Hepatic stellate cell (primary cell): Measurements from ENCODE around the gene DAO.
"Not testable (repeated sequence)": the region's sequence is repeated elsewhere in the genome, so short reads cannot be mapped to it uniquely, and the experiment has no call there.

Experiments
- DNase-seq: peaks from one replicate; pipeline ENCODE4 v3.0.0; 2011; ENCODE audit warnings: low spot score

DAO gene

DNA sequence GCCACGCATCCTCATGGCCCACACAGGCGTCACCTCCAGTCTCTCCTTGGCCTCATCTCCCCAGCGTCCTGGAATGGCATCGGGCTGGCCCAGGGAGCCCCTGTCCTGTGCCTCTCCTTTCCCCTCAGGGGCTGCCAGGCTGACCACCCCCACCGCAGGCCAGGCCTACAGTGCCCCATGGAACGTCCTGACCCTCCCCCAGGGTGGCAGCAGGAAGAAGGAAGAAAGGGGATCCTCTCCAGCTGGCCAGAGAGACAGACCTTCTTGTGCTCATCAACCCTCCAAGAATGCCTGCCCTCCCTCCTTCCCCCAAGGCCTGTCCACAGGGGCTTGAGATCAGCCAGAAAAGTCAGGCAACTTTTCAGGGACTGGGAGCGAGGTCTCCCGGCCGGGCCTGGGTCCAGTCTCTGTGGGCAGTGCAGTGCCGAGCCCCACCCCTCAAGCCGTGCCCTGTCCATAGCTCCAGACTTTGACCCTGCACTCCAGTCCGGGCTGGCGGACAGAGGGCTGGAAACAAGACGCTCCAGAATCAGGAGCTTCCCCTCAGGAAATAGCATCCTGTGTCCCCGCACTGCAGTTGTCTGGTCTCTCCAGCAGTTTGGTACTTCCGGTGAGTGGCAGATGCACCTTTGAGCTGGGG, at the start of gene DAO:
TSS of gene DAO (plus strand) at position 478 of the 640 bp plus-strand sequence. CDS start 4,915 bp downstream, outside the sequence.
- no peak for DNase-seq

DNA sequence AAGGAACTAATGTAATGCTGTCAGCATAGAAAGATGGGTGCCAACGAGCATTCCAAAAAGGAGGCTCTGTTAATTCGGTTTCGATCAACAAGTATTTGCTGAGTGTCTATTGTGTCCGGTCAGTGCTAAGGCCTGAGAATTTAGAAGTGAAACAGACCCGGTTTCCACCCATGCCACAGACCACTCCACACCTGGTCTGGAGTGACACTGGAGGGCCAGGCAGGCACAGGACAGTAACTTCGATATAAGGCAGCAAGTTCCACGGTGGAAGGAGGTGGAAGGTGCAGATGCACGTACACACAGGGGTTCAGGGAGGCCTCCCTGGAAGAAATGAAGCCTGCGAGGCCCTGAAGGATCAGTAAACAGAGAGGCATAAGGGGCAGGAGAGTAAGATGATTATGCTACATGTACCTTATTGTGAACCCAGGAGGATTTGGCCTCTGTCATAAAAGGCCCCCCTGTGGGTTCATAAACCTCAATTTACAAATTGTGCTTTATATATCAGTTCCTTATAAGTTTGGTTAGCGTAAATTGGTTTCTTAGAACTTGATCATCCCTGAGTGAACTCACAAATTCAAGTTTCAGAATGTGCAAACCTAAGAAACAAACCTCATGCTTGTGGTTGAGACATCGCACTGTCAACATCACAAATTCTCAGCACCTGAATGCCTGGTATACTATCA, 48.4 kb upstream of the DAO start:
- no peak for DNase-seq

DNA sequence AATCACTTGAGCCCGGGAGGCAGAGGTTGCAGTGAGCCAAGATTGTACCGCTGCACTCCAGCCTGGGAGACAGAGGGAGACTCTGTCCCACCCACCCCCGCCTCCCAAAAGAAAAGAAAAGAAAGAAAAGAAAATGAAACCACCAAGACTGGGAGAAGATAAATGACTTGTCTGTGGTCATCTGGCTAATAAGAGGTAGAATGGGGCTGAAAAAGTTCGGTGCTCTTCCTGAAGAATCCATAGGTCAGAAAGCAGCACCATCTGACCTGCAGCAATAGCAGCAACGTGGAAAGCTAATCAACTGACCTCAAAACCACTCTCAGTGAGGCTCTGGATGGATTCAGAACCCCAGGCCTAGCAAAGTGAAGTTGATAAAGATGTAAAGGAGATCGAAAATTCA, 47.7 kb upstream of the DAO start:
- no peak for DNase-seq

DNA sequence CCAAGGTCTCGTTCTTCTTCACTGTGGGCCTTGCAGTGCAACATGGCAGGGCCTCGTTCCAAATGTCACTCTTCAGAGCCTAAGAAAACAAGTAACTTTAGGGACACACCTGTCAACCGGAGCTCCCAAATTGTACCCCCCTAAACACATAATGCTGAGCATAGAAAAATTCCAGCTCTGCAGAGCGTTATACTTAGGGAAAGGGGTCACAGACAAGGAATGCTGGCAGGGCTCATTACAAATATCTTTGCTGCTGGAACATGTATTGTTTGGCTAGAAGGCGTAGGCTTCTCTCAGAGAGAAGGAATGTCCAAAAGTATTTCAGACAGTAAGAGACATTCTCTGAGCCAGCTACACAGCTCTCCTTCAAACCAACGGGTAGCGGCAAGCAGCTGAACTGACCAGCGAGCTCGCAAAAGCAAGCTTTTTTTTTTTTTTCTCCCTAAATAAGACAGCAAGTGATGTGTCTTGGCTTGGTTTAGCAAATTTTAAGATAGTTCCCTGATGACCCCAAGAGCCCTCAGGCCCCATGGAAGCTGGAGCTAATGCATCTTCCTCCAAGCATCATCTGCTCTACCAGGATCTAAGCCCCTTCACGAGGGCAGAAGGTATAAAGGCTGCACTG, 47.0 kb upstream of the DAO start:
- DNase-seq = no peak

DNA sequence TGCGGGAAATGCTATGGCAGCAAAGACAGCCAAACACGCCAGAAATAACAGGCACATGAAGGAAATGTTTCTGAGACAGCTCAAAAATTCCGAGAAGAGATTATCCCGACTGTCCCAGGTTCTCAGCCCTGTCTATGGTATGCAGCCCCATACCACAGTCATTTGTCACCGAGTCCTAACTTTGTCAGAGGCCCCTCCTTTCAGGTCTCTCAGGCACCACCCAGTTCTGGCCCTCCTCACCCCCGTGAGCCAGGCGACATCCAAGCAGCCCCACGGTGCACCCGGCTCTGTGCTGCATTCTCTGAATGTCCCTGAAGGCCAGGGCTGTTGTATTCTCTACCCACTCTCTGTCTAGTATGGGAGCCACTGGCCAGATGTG, 46.5 kb upstream of the DAO start:
- peak; percentile 73 for DNase-seq

DNA sequence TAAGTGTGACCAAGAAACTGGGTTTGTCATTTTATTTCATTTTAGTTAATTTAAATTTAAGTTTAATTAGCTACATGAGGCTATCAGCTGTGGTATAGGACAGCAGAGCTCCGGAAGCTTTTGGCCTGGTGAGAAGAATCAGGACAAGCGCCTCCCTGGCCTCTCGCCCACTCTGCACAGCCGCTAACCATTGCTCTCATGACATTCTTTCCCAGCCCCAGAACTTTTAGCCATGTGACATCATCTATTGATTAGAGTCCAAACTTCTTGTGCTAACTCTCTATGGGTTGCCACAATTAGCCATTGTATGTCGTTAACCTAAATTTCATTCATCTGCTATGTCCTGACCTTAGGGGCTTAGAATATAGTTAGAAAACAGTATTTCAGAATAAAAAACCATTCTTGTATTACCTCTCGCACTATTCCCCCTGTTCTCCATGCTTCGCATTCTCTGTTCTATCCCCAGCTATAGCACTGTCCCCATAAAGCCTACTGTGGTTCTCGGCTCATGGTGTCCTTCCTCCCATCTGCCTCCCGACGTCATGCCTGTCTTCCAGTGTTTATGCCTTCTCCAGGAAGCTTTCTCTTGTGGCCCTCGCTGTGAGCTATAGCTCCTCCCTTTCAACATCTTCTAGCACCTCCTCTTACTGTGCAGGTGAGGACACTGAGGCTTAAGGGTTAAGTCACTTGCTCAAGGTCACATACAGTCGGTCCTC, 46.0 kb upstream of the DAO start:
- no peak for DNase-seq

DNA sequence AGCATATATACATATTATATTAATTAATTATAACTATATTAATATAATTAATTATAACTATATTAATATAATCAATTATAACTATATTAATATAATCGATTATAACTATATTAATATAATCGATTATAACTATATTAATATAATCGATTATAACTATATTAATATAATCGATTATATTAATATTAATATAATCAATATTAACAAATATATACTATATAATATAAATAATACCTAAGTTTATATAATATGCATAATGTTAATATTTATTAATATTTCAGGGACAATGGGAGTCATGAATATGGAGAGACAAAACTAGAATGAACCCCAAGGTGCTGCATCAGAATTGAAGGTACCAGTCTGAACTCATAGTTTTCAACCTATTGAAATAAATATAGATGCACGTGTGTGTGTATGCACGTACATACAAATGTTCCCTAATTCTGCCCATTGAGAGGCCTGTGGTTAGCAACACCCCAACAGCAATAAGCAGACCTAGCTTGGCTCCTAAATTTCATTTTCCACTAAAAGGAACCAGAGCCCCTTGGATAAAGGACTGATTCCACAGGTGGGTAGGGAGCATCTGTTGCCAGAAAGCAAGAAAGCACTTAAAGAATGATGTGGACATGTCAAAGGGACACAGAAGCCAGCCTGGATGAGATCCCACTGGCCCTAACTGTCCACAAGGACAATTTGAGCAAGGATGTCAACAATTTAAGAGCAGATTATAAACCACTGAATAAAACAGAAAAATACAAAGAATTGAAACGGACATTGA, 43.8 kb upstream of the DAO start:
- DNase-seq = no peak

DNA sequence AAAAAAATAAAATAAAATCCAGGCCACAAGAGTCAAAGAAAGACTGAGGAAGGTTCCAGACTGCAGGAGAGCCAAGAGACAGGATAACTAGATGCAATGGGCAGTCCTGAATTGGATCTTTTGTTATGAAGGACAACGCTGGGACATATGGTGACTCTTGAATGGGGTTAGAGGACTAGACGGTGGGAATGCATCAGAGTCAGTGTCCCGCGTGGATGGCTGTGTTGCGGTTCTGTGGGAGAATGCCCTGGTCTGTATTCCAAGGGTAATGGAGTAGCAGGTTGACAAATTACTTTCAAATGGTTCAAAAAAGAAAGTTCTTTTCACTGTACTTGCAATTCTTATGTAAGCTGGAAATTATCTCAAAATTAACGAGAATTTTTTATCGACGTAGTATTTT, 42.7 kb upstream of the DAO start:
- no peak for DNase-seq

DNA sequence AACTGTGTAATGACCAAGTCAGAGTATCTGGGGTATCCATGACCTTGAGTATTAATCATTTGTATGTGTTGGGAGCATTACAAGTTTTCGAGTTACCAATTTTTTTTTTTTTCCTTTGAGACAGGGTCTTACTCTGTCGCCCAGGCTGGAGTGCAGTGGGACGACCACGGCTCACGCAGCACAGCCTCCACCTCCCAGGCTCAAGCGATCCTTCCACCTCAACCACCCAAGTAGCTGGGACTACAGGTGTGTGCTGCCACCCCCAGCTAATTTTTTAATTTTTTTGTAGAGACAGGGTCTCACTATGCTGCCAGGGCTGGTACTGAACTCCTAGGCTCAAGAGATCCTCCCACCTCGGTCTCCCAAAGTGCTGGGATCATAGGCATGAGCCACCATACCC, 42.2 kb upstream of the DAO start:
- DNase-seq = no peak

DNA sequence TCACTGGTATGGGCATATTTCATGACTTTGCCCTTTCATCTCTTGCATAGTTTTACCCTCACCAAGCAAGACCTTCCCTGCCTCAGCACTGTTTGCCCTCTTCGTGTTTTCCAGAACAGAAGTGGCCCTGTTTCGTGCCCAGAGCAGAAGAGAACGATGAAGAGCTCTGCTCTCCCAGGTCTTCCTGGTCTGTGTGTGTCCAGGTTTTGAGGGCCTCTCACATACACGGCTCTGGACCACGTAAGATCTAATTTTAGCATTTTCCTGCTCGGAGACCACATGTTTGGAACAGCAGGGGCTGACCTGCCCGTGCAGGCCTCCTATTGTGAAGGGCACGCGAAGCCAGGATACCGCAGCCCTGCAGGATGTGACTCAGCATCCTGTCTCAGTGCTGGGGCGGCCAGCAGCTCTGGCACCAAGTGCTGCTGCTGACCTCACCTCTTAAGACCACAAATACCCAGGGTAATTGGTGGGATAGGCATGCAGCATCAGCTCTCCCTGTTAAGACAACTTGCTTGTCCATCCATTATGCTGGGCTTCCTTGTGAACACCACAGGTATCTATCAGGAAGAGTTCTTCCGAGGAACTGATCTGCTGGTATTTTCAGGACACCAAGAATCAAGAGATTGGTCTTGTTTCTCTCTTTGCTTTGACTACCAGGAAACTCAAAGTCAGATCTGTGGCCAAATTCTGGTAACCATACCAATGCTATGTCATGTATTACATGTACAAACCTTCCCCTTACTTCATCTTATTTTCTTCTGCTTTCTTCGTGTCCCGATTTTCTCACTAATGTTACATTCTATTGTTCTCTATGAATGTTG, 41.5 kb upstream of the DAO start:
- peak; percentile 87 for DNase-seq

DNA sequence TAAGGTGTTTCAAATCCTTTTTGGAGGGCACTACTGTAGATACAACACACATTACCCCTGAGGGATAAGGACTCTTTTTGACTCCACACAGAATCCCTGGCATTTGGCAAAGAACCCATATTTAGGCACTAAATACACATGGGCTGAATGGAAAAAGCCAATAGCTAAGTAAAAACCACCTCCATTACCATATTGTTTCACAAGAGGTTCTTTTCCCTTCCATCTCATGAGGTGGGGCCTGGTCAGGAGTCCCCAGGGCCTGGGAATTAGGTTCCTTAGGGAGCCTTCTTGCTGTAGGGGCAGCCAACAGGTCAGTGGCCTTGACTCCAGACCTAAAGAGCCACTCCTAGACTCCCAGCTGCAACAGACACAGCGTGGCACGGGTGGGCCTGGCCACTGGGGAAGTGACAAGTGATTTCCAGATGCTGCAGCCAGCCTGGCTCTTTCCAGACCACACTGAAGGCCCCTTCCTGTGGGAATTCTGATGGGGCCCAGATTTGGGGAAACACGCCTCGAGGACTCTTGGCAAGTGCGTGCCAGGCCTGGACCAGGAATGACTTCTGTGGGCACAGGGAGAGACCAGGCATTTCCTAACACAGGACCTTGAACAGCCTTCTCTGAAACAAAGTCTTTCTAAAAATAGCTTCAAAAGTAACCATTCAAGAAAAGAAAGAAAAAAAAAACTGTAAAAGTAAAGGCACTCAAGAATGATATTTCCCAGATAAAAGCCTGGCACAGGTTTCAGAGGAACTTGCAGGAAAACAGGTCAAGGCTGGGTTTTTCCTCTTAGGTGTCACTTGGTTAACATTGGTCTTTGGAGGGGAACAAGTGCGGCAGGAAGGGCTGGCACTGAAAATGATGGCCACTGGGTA, 40.6 kb upstream of the DAO start:
- peak; percentile 74 for DNase-seq

DNA sequence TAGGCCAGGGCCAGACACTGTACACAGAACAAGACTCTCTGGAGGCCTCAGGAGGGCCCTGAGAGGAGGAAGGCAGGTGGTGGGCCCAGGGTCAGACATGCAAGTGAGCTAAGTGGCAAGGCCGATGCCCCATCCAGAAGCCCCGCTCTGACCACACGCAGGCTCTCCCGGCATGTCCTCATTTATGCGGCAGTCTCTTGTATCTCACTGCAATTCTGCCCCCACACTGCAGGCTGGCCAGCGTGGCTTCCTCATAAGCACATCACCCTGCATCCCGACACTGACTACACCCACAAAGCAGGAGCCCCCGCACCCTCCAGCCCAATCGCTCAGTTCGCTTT, 40.0 kb upstream of the DAO start:
- DNase-seq = no peak

DNA sequence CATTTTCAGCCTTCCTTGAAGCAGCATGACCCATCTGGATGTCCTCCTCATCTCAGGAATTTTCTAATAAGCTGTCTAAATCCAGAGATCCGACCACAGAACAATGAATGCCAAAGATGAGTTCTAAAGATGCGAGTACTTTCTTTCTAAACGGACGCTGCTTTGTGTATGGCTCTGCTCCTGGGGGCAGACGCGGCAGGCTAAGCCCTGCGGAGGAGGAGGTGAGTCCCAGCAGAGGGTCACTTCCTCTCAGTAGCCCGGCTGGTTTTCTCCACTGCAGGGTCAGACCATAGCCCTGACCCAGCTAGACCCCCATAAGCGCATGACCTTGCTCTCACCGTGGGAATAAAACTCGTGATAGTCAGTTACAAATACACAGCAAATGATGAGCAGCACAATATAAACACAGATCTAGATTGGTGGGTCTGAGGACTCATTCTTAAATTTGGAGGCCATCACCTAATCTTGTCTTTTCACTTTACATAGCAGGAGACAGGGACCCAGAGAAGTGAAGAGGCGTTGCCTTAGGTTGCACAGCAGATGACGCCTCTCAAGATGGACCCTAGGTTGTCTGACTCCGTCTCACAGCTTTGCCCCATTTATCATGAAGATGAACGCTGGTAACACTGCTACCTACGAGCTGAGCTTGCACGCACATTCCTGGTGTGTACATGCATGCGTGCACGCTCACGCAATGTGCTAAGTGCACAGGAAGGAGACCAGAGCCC, 39.1 kb upstream of the DAO start:
- DNase-seq = no peak

DNA sequence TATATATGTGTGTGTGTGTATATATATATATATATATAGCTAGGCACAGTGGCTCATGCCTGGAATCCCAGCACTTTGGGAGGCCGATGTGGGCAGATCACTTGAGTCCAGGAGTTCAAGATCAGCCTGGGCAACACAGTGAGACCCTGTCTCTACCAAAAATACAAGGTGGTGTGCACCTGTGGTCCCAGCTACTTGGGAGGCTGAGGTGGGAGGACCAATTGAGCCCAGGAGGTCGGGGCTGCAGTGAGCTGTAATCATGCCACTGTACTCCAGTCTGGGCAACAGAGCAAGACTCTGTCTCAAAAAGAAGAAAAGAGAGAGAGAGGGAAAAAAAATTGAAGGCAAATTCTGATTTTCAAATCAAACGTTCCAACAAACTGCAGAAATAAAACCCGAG, 38.1 kb upstream of the DAO start:
- DNase-seq = not testable (repeated sequence)

DNA sequence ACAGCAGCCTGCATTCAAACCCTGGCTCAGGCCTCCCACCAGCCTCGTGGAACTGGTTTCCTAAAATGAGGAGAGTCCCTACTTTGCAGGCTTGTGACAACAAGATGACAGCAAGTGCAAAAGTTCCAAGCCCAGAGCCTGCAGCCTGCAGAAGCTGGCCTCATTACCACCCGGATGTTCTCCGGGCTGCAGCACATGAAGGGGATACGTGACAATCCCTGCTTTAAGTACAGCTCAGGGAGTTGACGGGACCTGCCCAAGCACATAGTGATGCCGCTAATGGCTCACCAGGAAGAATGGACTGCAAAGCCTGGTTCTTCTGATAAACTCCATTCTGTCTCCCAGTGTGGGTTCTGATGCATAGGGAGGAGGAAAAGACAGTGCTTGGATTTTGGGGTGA, 37.5 kb upstream of the DAO start:
- DNase-seq = no peak

DNA sequence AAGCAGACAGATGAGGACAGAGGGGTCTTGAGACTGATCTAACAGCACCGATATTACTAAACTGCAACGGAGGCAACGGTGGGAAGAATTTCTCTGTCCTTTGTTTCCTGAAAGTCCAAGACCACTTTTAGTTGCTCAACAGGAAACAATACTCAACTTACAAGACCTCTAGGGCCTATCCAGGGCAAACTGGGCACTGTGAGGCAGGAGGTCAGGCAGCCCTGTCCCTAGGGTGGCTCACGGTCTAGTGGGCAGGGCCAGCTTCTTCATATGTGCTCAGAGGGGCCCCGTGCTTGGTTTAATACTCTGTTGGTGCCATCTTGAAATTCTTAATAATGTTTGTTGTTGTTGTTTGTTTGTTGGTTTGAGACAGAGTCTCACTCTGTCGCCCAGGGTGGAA, 36.7 kb upstream of the DAO start:
- no peak for DNase-seq

DNA sequence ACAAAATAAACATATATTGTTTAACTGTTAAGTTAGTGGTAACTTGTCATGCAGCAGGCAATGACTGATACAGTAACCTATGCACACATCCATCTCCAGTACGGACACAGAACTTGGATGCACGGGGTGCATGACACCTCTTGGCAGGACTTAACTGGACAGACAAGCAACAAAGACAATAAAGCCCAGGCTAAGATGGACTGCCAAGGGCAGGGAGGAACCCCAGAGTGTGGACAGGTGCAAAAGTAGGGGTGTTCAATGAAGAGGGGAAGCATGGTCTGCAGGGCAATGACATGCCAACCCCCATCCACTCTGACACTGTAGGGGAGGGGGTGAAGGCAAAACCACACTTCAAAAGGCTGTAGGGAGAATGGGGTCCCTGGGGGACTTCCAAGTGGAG, 34.2 kb upstream of the DAO start:
- DNase-seq = no peak

DNA sequence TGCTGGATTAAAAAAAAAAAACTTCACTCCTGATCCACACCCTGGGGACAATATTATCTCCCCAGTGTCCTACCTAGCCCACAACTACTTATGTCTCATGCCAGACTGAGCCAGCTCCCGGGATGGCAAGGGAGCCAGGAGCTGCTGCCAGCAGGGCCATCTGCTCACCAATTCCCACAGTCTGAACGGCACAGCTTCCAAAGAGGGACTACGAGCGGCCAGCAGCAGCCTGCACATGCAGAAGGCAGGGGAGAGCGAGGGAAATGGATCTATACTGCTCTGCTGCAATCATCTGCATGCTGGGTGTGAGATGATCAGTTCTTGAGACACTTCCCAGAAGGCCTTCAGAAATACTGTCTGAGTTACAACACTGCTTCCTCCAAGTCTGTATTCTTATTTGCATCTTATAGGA, 33.6 kb upstream of the DAO start:
- DNase-seq = no peak

DNA sequence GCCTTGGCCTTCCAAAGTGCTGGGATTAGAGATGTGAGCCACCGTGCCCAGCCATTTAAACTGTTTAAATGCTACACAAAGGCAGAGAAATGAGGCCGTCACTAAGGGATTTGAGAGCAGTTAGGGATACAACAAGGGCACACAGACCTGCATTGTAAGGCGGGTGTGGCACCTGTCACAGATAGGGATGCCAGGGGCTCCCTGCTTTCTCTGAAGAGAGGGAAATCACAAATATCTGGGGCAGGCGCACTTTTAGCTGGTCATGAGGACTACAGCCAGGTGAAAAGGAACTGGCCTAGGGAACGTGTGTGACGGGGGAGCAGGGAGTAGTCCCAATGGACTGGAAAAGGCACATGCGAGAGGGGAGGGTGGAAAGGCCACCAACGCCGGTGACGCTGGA, 32.2 kb upstream of the DAO start:
- DNase-seq = no peak

DNA sequence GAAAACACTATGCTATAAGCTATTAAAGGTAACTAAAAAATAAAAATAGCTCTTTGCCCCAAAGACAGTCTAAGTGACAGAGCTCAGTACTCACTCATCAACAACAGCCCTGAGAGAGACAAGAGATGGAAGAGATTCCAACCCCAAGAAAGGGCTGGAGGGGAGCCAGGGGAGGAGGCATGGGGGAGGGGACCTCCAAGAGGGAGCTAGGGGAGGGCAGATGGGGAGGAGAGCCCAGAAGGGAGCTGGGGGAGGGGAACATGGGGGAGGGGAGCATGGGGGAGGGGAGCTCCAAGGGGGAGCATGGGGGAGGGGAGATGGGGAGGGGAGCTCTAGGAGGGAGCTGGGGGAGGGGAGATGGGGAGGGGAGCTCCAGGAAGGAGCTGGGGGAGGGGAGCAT, 30.2 kb upstream of the DAO start:
- no peak for DNase-seq
